ENCODE data around the gene HTT. TPM values are rescaled to one million over a fixed set of nuclear protein-coding genes. Genes with fewer than 3 reads are reported as not detected.

HTT gene
- total RNA-seq, 2 donors from 2014 or later: 56.3 to 89.5 TPM

GRCh38 chr4:3283916-3284315 lies 209.4 kb downstream of the HTT start:
- no peak overlapping the region for H3K27ac ChIP-seq
- peaks cover 5% of the 10 kb centered on the region for H3K27me3 ChIP-seq (replicated peaks; ENCODE audit: insufficient read depth)
- ATAC-seq (ENCODE audit: insufficient number of reproducible peaks, low FRiP score, low read depth) (no peak), DNase-seq (ENCODE audit: low spot score) (no peak)
- no peak for TF ChIP-seq CTCF (IDR thresholded peaks at IDR 0.05)
- no peaks in the 10 kb centered on the region for H3K9me3 ChIP-seq
- H3K4me1 ChIP-seq (ENCODE audit: control insufficient read depth in 1 of 2, low read depth in 2 of 2): peaks cover 0 to 7% of the 10 kb centered on the region in 2 donors
- H3K36me3 ChIP-seq: no peaks in the 10 kb centered on the region
- H3K4me3 ChIP-seq: no peak overlapping the region

- peaks cover 5% of the 10 kb centered on the region for H3K27me3 ChIP-seq (replicated peaks; ENCODE audit: insufficient read depth)
- no peaks in the 10 kb centered on the region for H3K36me3 ChIP-seq
- TF ChIP-seq CTCF (IDR thresholded peaks at IDR 0.05): no peak
- no peak overlapping the region for H3K27ac ChIP-seq
- peaks cover 0 to 7% of the 10 kb centered on the region in 2 donors for H3K4me1 ChIP-seq (ENCODE audit: control insufficient read depth in 1 of 2, low read depth in 2 of 2)
- DNase-seq (ENCODE audit: low spot score) (no peak), ATAC-seq (ENCODE audit: insufficient number of reproducible peaks, low FRiP score, low read depth) (no peak)
- no peaks in the 10 kb centered on the region for H3K9me3 ChIP-seq
- no peak overlapping the region for H3K4me3 ChIP-seq
Observed at GRCh38 chr4:3284734-3285557, 210.5 kb downstream of the HTT start.

- no peak for ATAC-seq (ENCODE audit: insufficient number of reproducible peaks, low FRiP score, low read depth)
- peaks cover 5% of the 10 kb centered on the region for H3K27me3 ChIP-seq (replicated peaks; ENCODE audit: insufficient read depth)
- H3K36me3 ChIP-seq: no peaks in the 10 kb centered on the region
- H3K9me3 ChIP-seq: no peaks in the 10 kb centered on the region
- TF ChIP-seq CTCF (IDR thresholded peaks at IDR 0.05): no peak
- no peak for DNase-seq (ENCODE audit: low spot score)
- no peak overlapping the region for H3K27ac ChIP-seq
- peaks cover 0 to 7% of the 10 kb centered on the region in 2 donors for H3K4me1 ChIP-seq (ENCODE audit: control insufficient read depth in 1 of 2, low read depth in 2 of 2)
- peak overlapping the region; percentile 20 for H3K4me3 ChIP-seq
Observed at GRCh38 chr4:3285558-3286334, 211.3 kb downstream of the HTT start.

GRCh38 chr4:3286335-3287175 lies 212.1 kb downstream of the HTT start:
- Histone ChIP-seq H3K9me3 (no peaks in the 10 kb centered on the region), H3K4me3 (no peak overlapping the region), H3K36me3 (no peaks in the 10 kb centered on the region), H3K27ac (no peak overlapping the region), H3K4me1 (ENCODE audit: control insufficient read depth in 1 of 2, low read depth in 2 of 2) (peaks cover 3 to 15% of the 10 kb centered on the region in 2 donors), H3K27me3 (replicated peaks; ENCODE audit: insufficient read depth) (peaks cover 5% of the 10 kb centered on the region)
- ATAC-seq (ENCODE audit: insufficient number of reproducible peaks, low FRiP score, low read depth) (no peak), DNase-seq (ENCODE audit: low spot score) (no peak)
- no peak for TF ChIP-seq CTCF (IDR thresholded peaks at IDR 0.05)

Data from thoracic aorta (tissue), 2 donors.